Endodermal cell (in vitro differentiated cells): ENCODE data around the gene TSSK6. TPM values are rescaled to one million over a fixed set of nuclear protein-coding genes. Genes with fewer than 3 reads are reported as not detected.

ENCODE experiments used
- DNase-seq: peaks from one replicate; pipeline ENCODE4 v3.0.0-alpha.2; 2017
- H3K27ac ChIP-seq: 2 replicates; pipeline ENCODE4 v1.5.1; 2013; ENCODE audit warnings: mild to moderate bottlenecking, low read depth, low read length, moderate library complexity
- H3K27me3 ChIP-seq: 2 replicates; pipeline ENCODE4 v1.6.1; 2013; ENCODE audit warnings: mild to moderate bottlenecking, low read length, moderate library complexity; ENCODE audit not compliant: insufficient read depth, control insufficient read depth, poor library complexity, severe bottlenecking
- H3K36me3 ChIP-seq: 2 replicates; pipeline ENCODE4 v1.7.0; 2013; ENCODE audit warnings: mild to moderate bottlenecking, low read length, moderate library complexity; ENCODE audit not compliant: control insufficient read depth, insufficient read depth
- H3K4me1 ChIP-seq: one replicate; pipeline ENCODE4 v1.7.0; 2013; ENCODE audit warnings: low read length; ENCODE audit not compliant: control insufficient read depth, insufficient read depth
- H3K4me3 ChIP-seq: 2 replicates; pipeline ENCODE4 v1.5.1; 2013; ENCODE audit warnings: mild to moderate bottlenecking, low read length, moderate library complexity
- H3K9ac ChIP-seq: 2 replicates; pipeline ENCODE4 v1.6.1; 2013; ENCODE audit warnings: mild to moderate bottlenecking, low read length, moderate library complexity; ENCODE audit not compliant: poor library complexity, severe bottlenecking; ENCODE audit errors: extremely low read depth
- H3K9me3 ChIP-seq: 2 replicates; pipeline ENCODE4 v1.6.1; 2013; ENCODE audit warnings: mild to moderate bottlenecking, low read length, moderate library complexity; ENCODE audit not compliant: control insufficient read depth
- H3K27ac Mint-ChIP-seq: 2 replicates; pipeline ENCODE4 v1.8.0; 2020; ENCODE audit warnings: mixed read lengths
- H3K27me3 Mint-ChIP-seq: 2 replicates; pipeline ENCODE4 v1.8.0; 2021; ENCODE audit warnings: mild to moderate bottlenecking, mixed read lengths; ENCODE audit not compliant: insufficient read depth
- H3K36me3 Mint-ChIP-seq: 2 replicates; pipeline ENCODE4 v1.8.0; 2020; ENCODE audit warnings: low read depth, mixed read lengths
- H3K4me1 Mint-ChIP-seq: 2 replicates; pipeline ENCODE4 v1.8.0; 2020; ENCODE audit warnings: mixed read lengths
- H3K4me3 Mint-ChIP-seq: 2 replicates; pipeline ENCODE4 v1.8.0; 2020; ENCODE audit warnings: mild to moderate bottlenecking, moderate library complexity, mixed read lengths
- H3K9me3 Mint-ChIP-seq: 2 replicates; pipeline ENCODE4 v1.8.0; 2020; ENCODE audit warnings: mild to moderate bottlenecking, mixed read lengths
- WGBS, 2 experiments: methylation state at CpG; one replicate each; pipeline versions ENCODE4 v1.1.5 to v1.1.7; 2013; ENCODE audit warnings: missing lambda C conversion rate in 2 of 2, mixed read lengths in 1 of 2; ENCODE audit not compliant: insufficient coverage in 1 of 2, insufficient read length in 1 of 2; 5-methylcytosine and 5-hydroxymethylcytosine counted together
- total RNA-seq, 2 donors: library from RNA; stranded (reverse); fragmentation: NEBNext Ultra II Directional in 1 of 2; extraction: Animal tissue kit (Norgen Biotek cat#: 25700) in 1 of 2; gene quantifications; 2 replicates in 1 of 2; 3 replicates in 1 of 2; pipeline ENCODE4 v1.2.1, GENCODE V29; 2021
- TF ChIP-seq, protein P1 (sequence below): fragments of 200-600 bp; sonication (generic); conservative IDR thresholded peaks from 2 replicates; pipeline ENCODE4 v1.5.0; 2021; ENCODE audit warnings: antibody characterized with exemption, mild to moderate bottlenecking

The TSSK6 gene
- total RNA-seq, 2 donors from 2014 or later, result 2.9 to 5.0 TPM

DNA sequence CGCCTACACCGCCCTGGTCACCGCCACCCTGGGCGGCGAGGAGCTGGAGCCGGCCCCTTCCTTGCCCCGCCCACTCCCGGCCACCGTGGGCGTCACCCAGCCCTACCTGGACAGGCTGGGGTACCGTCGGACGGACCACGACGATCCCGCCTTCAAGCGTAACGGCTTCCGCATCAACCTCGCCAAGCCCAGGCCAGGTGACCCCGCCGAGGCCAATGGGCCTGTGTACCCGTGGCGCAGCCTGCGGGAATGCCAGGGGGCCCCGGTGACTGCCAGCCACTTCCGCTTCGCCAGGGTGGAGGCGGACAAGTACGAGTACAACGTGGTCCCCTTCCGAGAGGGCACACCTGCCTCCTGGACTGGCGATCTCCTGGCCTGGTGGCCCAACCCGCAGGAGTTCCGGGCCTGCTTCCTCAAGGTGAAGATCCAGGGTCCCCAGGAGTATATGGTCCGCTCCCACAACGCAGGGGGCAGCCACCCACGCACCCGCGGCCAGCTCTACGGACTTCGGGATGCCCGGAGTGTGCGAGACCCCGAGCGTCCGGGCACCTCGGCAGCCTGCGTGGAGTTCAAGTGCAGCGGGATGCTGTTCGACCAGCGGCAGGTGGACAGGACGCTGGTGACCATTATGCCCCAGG lies 29.7 kb upstream of the TSSK6 start:
- H3K9ac ChIP-seq, result no peak overlapping the region
- H3K36me3 ChIP-seq, result no peaks in the 10 kb centered on the region
- Mint-ChIP-seq H3K27me3 (peaks cover 23% of the 10 kb centered on the region), H3K4me3 (no peak overlapping the region), H3K36me3 (no peaks in the 10 kb centered on the region), H3K9me3 (no peaks in the 10 kb centered on the region), H3K27ac (no peak overlapping the region), H3K4me1 (no peaks in the 10 kb centered on the region)
- no peaks in the 10 kb centered on the region for H3K4me1 ChIP-seq
- no peak for DNase-seq
- TF ChIP-seq, protein P1, sequence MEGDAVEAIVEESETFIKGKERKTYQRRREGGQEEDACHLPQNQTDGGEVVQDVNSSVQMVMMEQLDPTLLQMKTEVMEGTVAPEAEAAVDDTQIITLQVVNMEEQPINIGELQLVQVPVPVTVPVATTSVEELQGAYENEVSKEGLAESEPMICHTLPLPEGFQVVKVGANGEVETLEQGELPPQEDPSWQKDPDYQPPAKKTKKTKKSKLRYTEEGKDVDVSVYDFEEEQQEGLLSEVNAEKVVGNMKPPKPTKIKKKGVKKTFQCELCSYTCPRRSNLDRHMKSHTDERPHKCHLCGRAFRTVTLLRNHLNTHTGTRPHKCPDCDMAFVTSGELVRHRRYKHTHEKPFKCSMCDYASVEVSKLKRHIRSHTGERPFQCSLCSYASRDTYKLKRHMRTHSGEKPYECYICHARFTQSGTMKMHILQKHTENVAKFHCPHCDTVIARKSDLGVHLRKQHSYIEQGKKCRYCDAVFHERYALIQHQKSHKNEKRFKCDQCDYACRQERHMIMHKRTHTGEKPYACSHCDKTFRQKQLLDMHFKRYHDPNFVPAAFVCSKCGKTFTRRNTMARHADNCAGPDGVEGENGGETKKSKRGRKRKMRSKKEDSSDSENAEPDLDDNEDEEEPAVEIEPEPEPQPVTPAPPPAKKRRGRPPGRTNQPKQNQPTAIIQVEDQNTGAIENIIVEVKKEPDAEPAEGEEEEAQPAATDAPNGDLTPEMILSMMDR, result no peak
- H3K9me3 ChIP-seq, result no peaks in the 10 kb centered on the region
- whole genome bisulfite sequencing, 2 experiments, result 93 to 96% methylated on average over 40 to 53 of the region's 53 CpGs
- H3K27ac ChIP-seq, result no peak overlapping the region
- H3K4me3 ChIP-seq, result no peak overlapping the region
- H3K27me3 ChIP-seq, result no peaks in the 10 kb centered on the region

DNA sequence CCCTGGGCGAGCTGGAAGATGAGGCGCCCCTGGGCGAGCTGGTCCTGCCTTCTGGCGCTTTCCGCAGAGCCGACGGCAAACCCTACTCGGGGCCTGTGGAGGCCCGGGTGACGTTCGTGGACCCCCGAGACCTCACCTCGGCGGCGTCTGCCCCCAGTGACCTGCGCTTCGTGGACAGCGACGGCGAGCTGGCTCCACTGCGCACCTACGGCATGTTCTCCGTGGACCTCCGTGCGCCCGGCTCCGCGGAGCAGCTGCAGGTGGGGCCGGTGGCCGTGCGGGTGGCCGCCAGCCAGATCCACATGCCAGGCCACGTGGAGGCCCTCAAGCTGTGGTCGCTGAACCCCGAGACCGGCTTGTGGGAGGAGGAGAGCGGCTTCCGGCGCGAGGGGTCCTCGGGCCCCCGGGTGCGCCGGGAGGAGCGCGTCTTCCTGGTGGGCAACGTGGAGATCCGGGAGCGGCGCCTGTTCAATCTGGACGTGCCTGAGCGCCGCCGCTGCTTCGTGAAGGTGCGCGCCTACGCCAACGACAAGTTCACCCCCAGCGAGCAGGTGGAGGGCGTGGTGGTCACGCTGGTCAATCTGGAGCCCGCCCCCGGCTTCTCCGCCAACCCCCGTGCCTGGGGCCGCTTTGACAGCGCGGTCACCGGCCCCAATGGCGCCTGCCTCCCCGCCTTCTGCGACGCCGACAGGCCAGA lies 29.1 kb upstream of the TSSK6 start:
- Histone ChIP-seq H3K9ac (no peak overlapping the region), H3K9me3 (no peaks in the 10 kb centered on the region), H3K4me1 (no peaks in the 10 kb centered on the region), H3K4me3 (no peak overlapping the region), H3K36me3 (no peaks in the 10 kb centered on the region), H3K27ac (no peak overlapping the region), H3K27me3 (no peaks in the 10 kb centered on the region)
- H3K4me1 Mint-ChIP-seq, result no peaks in the 10 kb centered on the region
- H3K27me3 Mint-ChIP-seq, result peaks cover 25% of the 10 kb centered on the region
- TF ChIP-seq, protein P1, result no peak
- 95 to 96% methylated on average over 66 to 75 of the region's 75 CpGs for WGBS, 2 experiments
- peak; percentile 41 for DNase-seq
- no peaks in the 10 kb centered on the region for H3K36me3 Mint-ChIP-seq
- no peak overlapping the region for H3K4me3 Mint-ChIP-seq
- H3K9me3 Mint-ChIP-seq, result no peaks in the 10 kb centered on the region
- no peak overlapping the region for H3K27ac Mint-ChIP-seq

DNA sequence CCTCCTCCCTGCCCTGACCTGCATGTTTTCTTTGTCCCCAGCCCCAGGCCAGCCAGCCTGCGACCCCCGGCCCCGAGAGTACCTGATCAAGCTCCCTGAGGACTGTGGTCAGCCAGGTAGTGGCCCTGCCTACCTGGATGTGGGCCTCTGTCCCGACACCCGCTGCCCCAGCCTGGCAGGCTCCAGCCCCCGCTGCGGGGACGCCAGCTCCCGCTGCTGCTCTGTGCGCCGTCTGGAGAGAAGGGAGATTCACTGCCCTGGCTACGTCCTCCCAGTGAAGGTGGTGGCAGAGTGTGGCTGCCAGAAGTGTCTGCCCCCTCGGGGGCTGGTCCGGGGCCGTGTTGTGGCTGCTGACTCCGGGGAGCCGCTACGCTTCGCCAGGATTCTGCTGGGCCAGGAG lies 28.3 kb upstream of the TSSK6 start:
- peaks cover 32% of the 10 kb centered on the region for H3K27me3 Mint-ChIP-seq
- Histone ChIP-seq H3K27ac (no peak overlapping the region), H3K4me1 (no peaks in the 10 kb centered on the region), H3K27me3 (no peaks in the 10 kb centered on the region), H3K4me3 (no peak overlapping the region), H3K9ac (no peak overlapping the region), H3K9me3 (no peaks in the 10 kb centered on the region), H3K36me3 (no peaks in the 10 kb centered on the region)
- no peak overlapping the region for H3K4me3 Mint-ChIP-seq
- TF ChIP-seq, protein P1, result no peak
- H3K36me3 Mint-ChIP-seq, result no peaks in the 10 kb centered on the region
- DNase-seq, result no peak
- 94% methylated on average over 6 to 19 of the region's 19 CpGs for WGBS, 2 experiments
- H3K27ac Mint-ChIP-seq, result peak overlapping the region; percentile 30
- H3K4me1 Mint-ChIP-seq, result peaks cover under 1% of the 10 kb centered on the region
- no peaks in the 10 kb centered on the region for H3K9me3 Mint-ChIP-seq
